Esophagus muscularis mucosa (tissue), 4 donors: Measurements from ENCODE around the gene SLC30A10. TPM values are rescaled to one million over a fixed set of nuclear protein-coding genes. Genes with fewer than 3 reads are reported as not detected.
"Not testable (repeated sequence)": the region's sequence is repeated elsewhere in the genome, so short reads cannot be mapped to it uniquely, and the experiment has no call there.

Experiments
- DNase-seq: peaks from one replicate; pipeline ENCODE4 v3.0.0-alpha.2; 2017; ENCODE audit errors: extremely low spot score
- H3K27ac ChIP-seq, 4 donors: fragments of 200-600 bp; sonication (generic); replicated peaks in 1 of 4; 1 replicate in 3 of 4; 2 replicates in 1 of 4; pipeline ENCODE4 v1.5.1; 2016 to 2019; ENCODE audit warnings: mild to moderate bottlenecking in 1 of 4
- H3K27me3 ChIP-seq, 4 donors: fragments of 200-600 bp; sonication (generic); one replicate each; pipeline versions ENCODE4 v1.5.1 to v1.6.0; 2016 to 2019
- H3K36me3 ChIP-seq, 4 donors: fragments of 200-600 bp; sonication (generic); one replicate each; pipeline ENCODE4 v1.5.1; 2016 to 2019
- H3K4me1 ChIP-seq, 4 donors: fragments of 200-600 bp; sonication (generic); one replicate each; pipeline ENCODE4 v1.5.1; 2016 to 2019
- H3K4me3 ChIP-seq, 4 donors: fragments of 200-600 bp; sonication (generic); 1 replicate in 2 of 4; 2 replicates in 2 of 4; pipeline ENCODE4 v1.5.1; 2016 to 2019; ENCODE audit warnings: mild to moderate bottlenecking in 4 of 4, moderate library complexity in 1 of 4
- H3K9me3 ChIP-seq, 4 donors: fragments of 200-600 bp; sonication (generic); 1 replicate in 3 of 4; 2 replicates in 1 of 4; pipeline ENCODE4 v1.5.1; 2016 to 2019
- EP300 ChIP-seq: sonication (generic); formaldehyde crosslinking; IDR thresholded peaks from one replicate; pipeline ENCODE4 v1.6.1; 2017; ENCODE audit warnings: antibody characterized with exemption
- POLR2A ChIP-seq: fragments of 450-650 bp; IDR thresholded peaks from one replicate; pipeline ENCODE4 v1.6.1; 2017; ENCODE audit warnings: antibody characterized with exemption, moderate library complexity, mild to moderate bottlenecking, low read depth
- POLR2AphosphoS5 ChIP-seq, 2 donors: sonication (generic); formaldehyde crosslinking; IDR thresholded peaks; one replicate each; pipeline ENCODE4 v1.6.1; 2017; ENCODE audit warnings: antibody characterized with exemption in 2 of 2
- WGBS: methylation state at CpG from one replicate; pipeline ENCODE4 v1.1.5; 2018; 5-methylcytosine and 5-hydroxymethylcytosine counted together
- intact Hi-C: fragments of 100-400 bp; cut with DNase I; formaldehyde crosslinking; loops from one replicate; pipeline ENCODE4 v1.15.1; 2023
- total RNA-seq, 4 donors: library from RNA; depleted of rRNA; stranded (reverse); fragments of >200 nt; gene quantifications; one replicate each; pipeline versions ENCODE4 v1.1.0 to v1.2.1, GENCODE V29; 2016
- TF ChIP-seq, protein P1 (sequence below), 3 experiments: fragments of 200-600 bp in 2 of 3; fragments of 450-650 bp in 1 of 3; sonication (generic) in 2 of 3; IDR thresholded peaks; one replicate each; pipeline ENCODE4 v1.5.1; 2017 to 2019; ENCODE audit warnings: antibody characterized with exemption in 3 of 3, mild to moderate bottlenecking in 2 of 3, moderate library complexity in 1 of 3

Gene SLC30A10
- total RNA-seq, 4 donors from 2014 or later: not detected

DNA sequence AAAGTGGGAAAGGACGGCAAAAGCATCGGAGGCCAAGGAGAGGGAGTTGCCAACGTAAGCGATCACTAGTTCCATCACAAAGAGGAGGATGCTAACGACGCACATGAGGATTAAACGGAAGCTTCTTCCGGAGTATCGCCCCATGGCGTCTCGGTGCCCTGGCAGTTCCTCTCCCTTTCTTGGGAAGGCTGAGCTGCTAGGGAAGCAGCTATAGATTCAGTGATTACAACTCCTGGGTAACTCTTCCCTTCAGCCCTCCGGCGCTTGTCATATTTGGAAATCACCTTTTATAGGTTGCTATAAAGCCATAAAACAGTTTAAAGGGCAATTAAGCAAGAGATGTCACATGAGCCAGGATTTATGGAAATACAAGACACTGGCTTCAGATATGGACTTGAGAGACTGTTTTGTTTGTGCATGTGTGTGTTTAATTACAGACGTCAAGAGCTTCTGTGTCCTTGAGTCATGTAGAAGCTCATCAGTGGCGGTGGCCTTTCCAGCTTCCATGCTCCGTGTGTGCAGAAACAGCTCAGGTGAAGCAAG lies 30.6 kb upstream of the SLC30A10 start:
- Histone ChIP-seq H3K27me3 (no peaks in the 10 kb centered on the region), H3K4me3 (no peak overlapping the region), H3K36me3 (no peaks in the 10 kb centered on the region), H3K9me3 (no peaks in the 10 kb centered on the region), H3K4me1 (no peaks in the 10 kb centered on the region), H3K27ac (no peak overlapping the region)
- intact Hi-C loops: no loop called here
- 91% methylated on average over 16 of the region's 16 CpGs for WGBS
- no peak for TF ChIP-seq EP300
- TF ChIP-seq POLR2A: no peak
- TF ChIP-seq POLR2AphosphoS5 (IDR thresholded peaks at IDR 0.05): no peak
- TF ChIP-seq, protein P1, sequence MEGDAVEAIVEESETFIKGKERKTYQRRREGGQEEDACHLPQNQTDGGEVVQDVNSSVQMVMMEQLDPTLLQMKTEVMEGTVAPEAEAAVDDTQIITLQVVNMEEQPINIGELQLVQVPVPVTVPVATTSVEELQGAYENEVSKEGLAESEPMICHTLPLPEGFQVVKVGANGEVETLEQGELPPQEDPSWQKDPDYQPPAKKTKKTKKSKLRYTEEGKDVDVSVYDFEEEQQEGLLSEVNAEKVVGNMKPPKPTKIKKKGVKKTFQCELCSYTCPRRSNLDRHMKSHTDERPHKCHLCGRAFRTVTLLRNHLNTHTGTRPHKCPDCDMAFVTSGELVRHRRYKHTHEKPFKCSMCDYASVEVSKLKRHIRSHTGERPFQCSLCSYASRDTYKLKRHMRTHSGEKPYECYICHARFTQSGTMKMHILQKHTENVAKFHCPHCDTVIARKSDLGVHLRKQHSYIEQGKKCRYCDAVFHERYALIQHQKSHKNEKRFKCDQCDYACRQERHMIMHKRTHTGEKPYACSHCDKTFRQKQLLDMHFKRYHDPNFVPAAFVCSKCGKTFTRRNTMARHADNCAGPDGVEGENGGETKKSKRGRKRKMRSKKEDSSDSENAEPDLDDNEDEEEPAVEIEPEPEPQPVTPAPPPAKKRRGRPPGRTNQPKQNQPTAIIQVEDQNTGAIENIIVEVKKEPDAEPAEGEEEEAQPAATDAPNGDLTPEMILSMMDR (IDR thresholded peaks at IDR 0.05): no peak
- no peak for DNase-seq

DNA sequence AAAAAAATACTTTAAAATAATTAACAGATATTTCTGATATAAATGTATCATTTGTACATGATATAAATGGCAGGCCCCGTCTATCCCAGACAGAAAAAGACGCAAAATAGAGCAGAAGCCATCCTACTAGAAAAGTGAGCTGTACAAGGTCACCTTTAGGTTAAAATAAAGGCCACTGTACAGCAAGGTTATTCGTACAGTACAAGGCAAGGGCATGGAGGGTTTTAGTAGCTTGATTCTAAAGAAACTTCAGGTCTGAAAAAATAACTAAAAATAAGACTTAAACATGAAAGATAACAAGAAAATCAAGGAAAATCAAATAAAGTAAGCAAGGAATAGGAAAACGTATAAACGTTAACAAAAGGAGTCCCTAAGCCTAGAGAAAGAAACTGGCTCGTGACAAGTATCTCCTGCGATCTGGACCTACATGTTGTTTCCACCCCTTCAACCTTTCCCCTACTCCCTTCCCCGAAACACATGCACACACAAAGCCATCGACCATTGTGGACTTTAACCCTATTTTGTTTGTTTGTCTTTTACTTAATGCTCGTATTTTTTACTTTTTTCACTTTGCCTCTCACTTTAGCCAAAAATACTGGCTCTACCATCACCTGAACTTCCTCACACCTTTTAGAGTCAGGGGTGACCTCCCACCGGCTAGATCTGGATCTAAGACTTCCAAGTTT lies 26.5 kb upstream of the SLC30A10 start:
- no peak for DNase-seq
- no peaks in the 10 kb centered on the region for H3K27me3 ChIP-seq
- intact Hi-C loops: no loop called here
- H3K9me3 ChIP-seq: peaks cover 0 to 3% (median 0%) of the 10 kb centered on the region in 4 donors
- H3K36me3 ChIP-seq: no peaks in the 10 kb centered on the region
- no peaks in the 10 kb centered on the region for H3K4me1 ChIP-seq
- no peak overlapping the region for H3K4me3 ChIP-seq
- TF ChIP-seq POLR2A (no peak), EP300 (no peak)
- TF ChIP-seq, protein P1 (IDR thresholded peaks at IDR 0.05): no peak
- no peak overlapping the region for H3K27ac ChIP-seq
- WGBS: 81% methylated on average over 11 of the region's 11 CpGs

DNA sequence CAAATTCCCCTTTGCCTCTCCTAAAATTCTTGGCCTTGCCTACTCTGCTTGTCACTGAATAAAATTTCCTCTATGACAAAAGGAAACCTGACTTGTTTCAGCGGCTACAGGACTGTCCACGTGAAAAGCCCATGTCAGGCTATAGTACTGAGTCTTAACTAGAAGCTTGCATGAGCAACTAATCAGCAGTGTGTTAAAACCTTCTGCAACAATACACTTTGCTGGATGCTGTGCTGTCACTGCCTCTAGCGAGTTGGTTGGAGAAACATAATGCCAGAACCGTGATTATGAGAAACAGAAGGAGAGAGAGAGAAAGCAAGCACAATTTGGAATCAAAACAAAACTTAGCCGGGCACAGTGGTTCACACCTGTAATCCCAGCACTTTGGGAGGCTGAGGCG lies 25.7 kb upstream of the SLC30A10 start:
- no peak for DNase-seq
- Histone ChIP-seq H3K4me3 (no peak overlapping the region), H3K4me1 (no peaks in the 10 kb centered on the region), H3K9me3 (peaks cover 0 to 3% (median 0%) of the 10 kb centered on the region in 4 donors), H3K36me3 (no peaks in the 10 kb centered on the region), H3K27me3 (no peaks in the 10 kb centered on the region), H3K27ac (no peak overlapping the region)
- 88% methylated on average over 6 of the region's 6 CpGs for WGBS
- intact Hi-C loops: no loop called here
- no peak for TF ChIP-seq EP300
- TF ChIP-seq, protein P1 (IDR thresholded peaks at IDR 0.05): no peak
- no peak for TF ChIP-seq POLR2AphosphoS5 (IDR thresholded peaks at IDR 0.05)
- TF ChIP-seq POLR2A: no peak

- intact Hi-C loops: no loop called here
- no peak overlapping the region for H3K4me3 ChIP-seq
- no peaks in the 10 kb centered on the region for H3K27me3 ChIP-seq
- no peaks in the 10 kb centered on the region for H3K36me3 ChIP-seq
- H3K4me1 ChIP-seq: no peaks in the 10 kb centered on the region
- peaks cover 0 to 3% (median 0%) of the 10 kb centered on the region in 4 donors for H3K9me3 ChIP-seq
- TF ChIP-seq, protein P1 (IDR thresholded peaks at IDR 0.05): no peak
- TF ChIP-seq EP300 (no peak), POLR2AphosphoS5 (IDR thresholded peaks at IDR 0.05) (no peak), POLR2A (no peak)
- DNase-seq: no peak
- no peak overlapping the region for H3K27ac ChIP-seq
Observed at GRCh38 chr1:219952361-219952760, 24.0 kb upstream of the SLC30A10 start.

DNA sequence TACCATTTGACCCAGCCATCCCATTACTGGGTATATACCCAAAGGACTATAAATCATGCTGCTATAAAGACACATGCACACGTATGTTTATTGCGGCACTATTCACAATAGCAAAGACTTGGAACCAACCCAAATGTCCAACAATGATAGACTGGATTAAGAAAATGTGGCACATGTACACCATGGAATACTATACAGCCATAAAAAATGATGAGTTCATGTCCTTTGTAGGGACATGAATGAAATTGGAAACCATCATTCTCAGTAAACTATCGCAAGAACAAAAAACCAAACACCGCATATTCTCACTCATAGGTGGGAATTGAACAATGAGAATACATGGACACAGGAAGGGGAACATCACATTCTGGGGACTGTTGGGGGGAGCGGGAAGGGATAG lies 20.9 kb upstream of the SLC30A10 start:
- H3K4me3 ChIP-seq, H3K9me3 ChIP-seq, intact Hi-C loops, H3K36me3 ChIP-seq, H3K27ac ChIP-seq, H3K27me3 ChIP-seq, DNase-seq, H3K4me1 ChIP-seq: not testable (repeated sequence)
- 94% methylated on average over 4 of the region's 5 CpGs for WGBS

- H3K4me3 ChIP-seq, H3K27me3 ChIP-seq, H3K36me3 ChIP-seq, DNase-seq, H3K9me3 ChIP-seq, H3K27ac ChIP-seq, H3K4me1 ChIP-seq, intact Hi-C loops: not testable (repeated sequence)
- 93% methylated on average over 3 of the region's 3 CpGs for WGBS
Observed at GRCh38 chr1:219948766-219949165, 20.4 kb upstream of the SLC30A10 start.
